Calu3 (cell line): ENCODE data around the gene OFD1. TPM values are rescaled to one million over a fixed set of nuclear protein-coding genes. Genes with fewer than 3 reads are reported as not detected.

Source experiments
- BruUV-seq: library from RNA; stranded (reverse); fragments of 400-500 nt; replicated peaks from 2 replicates; lab custom pipeline; 2021; lab: Mats Ljungman, UMichigan
- CTCF ChIA-PET: fragments of 300-600 bp; sonication (Branson Sonifier 250); formaldehyde crosslinking; loops from one replicate; lab custom pipeline; 2022; ENCODE audit warnings: antibody characterized with exemption; lab: Charles Lee
- DNase-seq: peaks from one replicate; pipeline ENCODE4 v3.0.0; 2022
- H3K27ac Mint-ChIP-seq: one replicate; pipeline ENCODE4 v1.8.0; 2022; ENCODE audit warnings: mixed read lengths; ENCODE audit not compliant: unreplicated experiment
- H3K27me3 Mint-ChIP-seq: one replicate; pipeline ENCODE4 v1.8.0; 2022; ENCODE audit warnings: mixed read lengths; ENCODE audit not compliant: unreplicated experiment
- H3K36me3 Mint-ChIP-seq: one replicate; pipeline ENCODE4 v1.8.0; 2022; ENCODE audit warnings: mild to moderate bottlenecking, moderate library complexity, mixed read lengths; ENCODE audit not compliant: insufficient read depth, unreplicated experiment
- H3K4me1 Mint-ChIP-seq: one replicate; pipeline ENCODE4 v1.8.0; 2022; ENCODE audit warnings: mild to moderate bottlenecking, low read depth, mixed read lengths; ENCODE audit not compliant: unreplicated experiment
- H3K4me3 Mint-ChIP-seq: one replicate; pipeline ENCODE4 v1.8.0; 2022; ENCODE audit warnings: mild to moderate bottlenecking, low read depth, moderate library complexity, mixed read lengths; ENCODE audit not compliant: unreplicated experiment
- H3K9me3 Mint-ChIP-seq: one replicate; pipeline ENCODE4 v1.8.0; 2022; ENCODE audit warnings: low read depth, mixed read lengths; ENCODE audit not compliant: unreplicated experiment
- intact Hi-C: fragments of 100-400 bp; cut with micrococcal nuclease; formaldehyde crosslinking; loops from one replicate; pipeline ENCODE4 v1.10.0; 2022; ENCODE audit not compliant: unreplicated experiment
- total RNA-seq: library from RNA; stranded (reverse); gene quantifications from 2 replicates; pipeline ENCODE4 v1.2.3, GENCODE V29; 2022
- TF ChIP-seq, protein P1 (sequence below): fragments of 200-600 bp; IDR thresholded peaks from one replicate; pipeline ENCODE4 v1.8.0; 2022; ENCODE audit warnings: antibody characterized with exemption; ENCODE audit not compliant: unreplicated experiment

The OFD1 gene
- total RNA-seq, 1 experiment from 2014 or later = 46.4 TPM

DNA sequence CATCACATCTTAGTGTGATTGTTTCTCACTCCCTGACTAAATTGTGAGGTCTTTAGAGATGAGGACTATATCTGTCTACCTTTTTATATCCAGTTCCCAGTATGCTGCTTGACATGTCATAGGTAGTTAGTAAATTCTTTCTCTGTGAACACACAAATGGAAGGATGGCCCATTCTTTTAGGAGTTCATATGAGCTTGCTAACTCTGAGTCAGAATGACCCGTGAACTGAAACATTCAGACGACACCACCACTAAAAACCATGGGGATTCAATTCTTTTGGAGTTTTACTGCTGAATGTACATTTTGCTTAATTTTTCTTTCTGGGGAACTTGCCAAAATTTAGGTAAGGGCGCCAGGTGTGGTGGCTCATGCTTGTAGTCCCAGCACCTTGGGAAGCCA, 13.9 kb downstream of the OFD1 start:
- intact Hi-C loops = loop anchor here (1.0 kb wide), 1 partner anchor 90 kb away; no protein-coding TSS in a partner anchor
- Mint-ChIP-seq H3K9me3 (no peaks in the 10 kb centered on the region), H3K27me3 (no peaks in the 10 kb centered on the region), H3K36me3 (peaks cover 48% of the 10 kb centered on the region), H3K4me1 (peaks cover 14% of the 10 kb centered on the region), H3K27ac (no peak overlapping the region), H3K4me3 (no peak overlapping the region)
- no TSS peak for BruUV-seq
- DNase-seq = no peak
- TF ChIP-seq, protein P1, sequence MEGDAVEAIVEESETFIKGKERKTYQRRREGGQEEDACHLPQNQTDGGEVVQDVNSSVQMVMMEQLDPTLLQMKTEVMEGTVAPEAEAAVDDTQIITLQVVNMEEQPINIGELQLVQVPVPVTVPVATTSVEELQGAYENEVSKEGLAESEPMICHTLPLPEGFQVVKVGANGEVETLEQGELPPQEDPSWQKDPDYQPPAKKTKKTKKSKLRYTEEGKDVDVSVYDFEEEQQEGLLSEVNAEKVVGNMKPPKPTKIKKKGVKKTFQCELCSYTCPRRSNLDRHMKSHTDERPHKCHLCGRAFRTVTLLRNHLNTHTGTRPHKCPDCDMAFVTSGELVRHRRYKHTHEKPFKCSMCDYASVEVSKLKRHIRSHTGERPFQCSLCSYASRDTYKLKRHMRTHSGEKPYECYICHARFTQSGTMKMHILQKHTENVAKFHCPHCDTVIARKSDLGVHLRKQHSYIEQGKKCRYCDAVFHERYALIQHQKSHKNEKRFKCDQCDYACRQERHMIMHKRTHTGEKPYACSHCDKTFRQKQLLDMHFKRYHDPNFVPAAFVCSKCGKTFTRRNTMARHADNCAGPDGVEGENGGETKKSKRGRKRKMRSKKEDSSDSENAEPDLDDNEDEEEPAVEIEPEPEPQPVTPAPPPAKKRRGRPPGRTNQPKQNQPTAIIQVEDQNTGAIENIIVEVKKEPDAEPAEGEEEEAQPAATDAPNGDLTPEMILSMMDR = no peak
- CTCF ChIA-PET = no interaction called here

DNA sequence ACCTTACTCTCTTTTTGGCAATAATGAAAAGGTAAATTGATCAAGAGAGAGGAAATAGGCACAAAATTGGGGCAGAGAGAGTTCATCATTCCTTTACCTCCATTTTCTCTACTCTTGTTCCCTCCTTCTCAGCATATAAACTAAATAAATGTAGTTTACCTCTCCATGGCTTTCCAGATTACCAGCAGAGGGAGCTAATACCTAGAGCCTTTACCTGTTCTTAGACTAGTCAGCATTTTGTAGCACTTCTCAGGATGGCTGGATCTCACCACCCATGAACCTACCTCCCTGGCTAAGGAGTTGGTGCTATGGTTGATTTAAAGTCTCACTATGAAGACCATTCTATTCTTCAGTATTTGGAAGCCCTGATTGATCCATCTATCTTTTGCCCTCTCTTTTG, 15.7 kb downstream of the OFD1 start:
- H3K4me3 Mint-ChIP-seq = no peak overlapping the region
- peaks cover 47% of the 10 kb centered on the region for H3K36me3 Mint-ChIP-seq
- H3K4me1 Mint-ChIP-seq = peaks cover 14% of the 10 kb centered on the region
- intact Hi-C loops = loop anchor here (1.0 to 10.0 kb wide), 2 partner anchors 185 to 282 kb away; no protein-coding TSS in a partner anchor
- H3K27ac Mint-ChIP-seq = no peak overlapping the region
- BruUV-seq = no TSS peak
- peak; percentile 19 for DNase-seq
- no peaks in the 10 kb centered on the region for H3K9me3 Mint-ChIP-seq
- H3K27me3 Mint-ChIP-seq = no peaks in the 10 kb centered on the region
- CTCF ChIA-PET = interaction anchor here (0.6 to 1.3 kb wide), 4 partner anchors 14 to 849 kb away, joined by 4 to 8 read pairs (median 5); partner anchors contain the start of genes OFD1 and TRAPPC2
- TF ChIP-seq, protein P1 = no peak

DNA sequence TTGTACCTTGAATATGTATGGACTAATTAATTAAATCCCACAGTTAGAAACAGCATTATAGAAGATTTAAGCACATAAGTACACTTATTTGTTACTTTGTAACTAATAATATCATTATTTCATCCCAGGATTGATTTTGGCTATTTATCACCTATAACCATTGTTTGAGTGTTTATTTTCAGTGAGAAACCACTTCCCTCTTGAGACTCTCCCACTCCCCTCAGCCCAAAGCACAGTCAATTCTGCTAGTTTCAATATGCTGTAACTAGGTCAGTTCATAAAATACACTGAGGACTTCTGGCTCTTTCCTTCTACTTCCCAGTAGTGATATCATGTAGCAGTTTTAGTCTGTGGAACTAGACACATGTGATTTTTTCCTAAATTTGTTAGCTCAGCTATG, 16.3 kb downstream of the OFD1 start:
- no TSS peak for BruUV-seq
- Mint-ChIP-seq H3K27me3 (no peaks in the 10 kb centered on the region), H3K36me3 (peaks cover 47% of the 10 kb centered on the region), H3K27ac (no peak overlapping the region), H3K9me3 (no peaks in the 10 kb centered on the region), H3K4me1 (peaks cover 14% of the 10 kb centered on the region), H3K4me3 (no peak overlapping the region)
- CTCF ChIA-PET = interaction anchor here (1.0 to 1.3 kb wide), 3 partner anchors 14 to 244 kb away, joined by 4 to 8 read pairs (median 5); partner anchors contain the start of genes OFD1 and TRAPPC2
- no peak for DNase-seq
- TF ChIP-seq, protein P1 = no peak
- intact Hi-C loops = loop anchor here (1.0 to 10.0 kb wide), 2 partner anchors 184 to 281 kb away; no protein-coding TSS in a partner anchor

DNA sequence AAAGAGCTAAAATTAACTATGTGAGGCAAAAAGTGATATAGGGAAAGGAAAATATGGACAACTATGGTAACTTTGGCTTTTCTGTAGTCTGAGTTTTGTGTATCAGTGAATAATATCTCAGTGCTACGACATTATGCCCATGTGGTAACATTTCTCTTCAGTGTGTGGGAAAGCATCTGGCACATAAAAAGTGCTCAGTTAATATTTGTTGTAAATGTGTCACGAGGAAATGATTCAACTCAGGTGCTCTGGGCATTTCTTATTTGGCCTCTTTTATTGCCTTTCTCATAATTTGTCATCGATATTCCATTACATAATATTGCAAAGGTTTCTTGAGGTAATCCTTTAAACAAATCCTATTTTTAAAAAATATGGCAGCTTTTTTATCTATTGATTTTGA, 17.6 kb downstream of the OFD1 start:
- BruUV-seq = no TSS peak
- Mint-ChIP-seq H3K27me3 (no peaks in the 10 kb centered on the region), H3K4me3 (no peak overlapping the region), H3K4me1 (peaks cover 9% of the 10 kb centered on the region), H3K9me3 (no peaks in the 10 kb centered on the region), H3K36me3 (peaks cover 36% of the 10 kb centered on the region), H3K27ac (no peak overlapping the region)
- no peak for DNase-seq
- CTCF ChIA-PET = no interaction called here
- TF ChIP-seq, protein P1 = no peak
- intact Hi-C loops = loop anchor here (10.0 kb wide), 1 partner anchor 183 kb away; no protein-coding TSS in a partner anchor
